Fibroblast of peridontal ligament (primary cell): Measurements from ENCODE around the gene PAQR3.

Source experiments
- DNase-seq: peaks from one replicate; pipeline ENCODE4 v3.0.0-alpha.2; 2010; ENCODE audit errors: extremely low read depth

PAQR3 gene

GRCh38 chr4:78862314-78862737, 76.9 kb downstream of the PAQR3 start:
- DNase-seq: no peak
